DND-41 (cell line): ENCODE measurements around the gene CDSN.
"Not testable (repeated sequence)": the region's sequence is repeated elsewhere in the genome, so short reads cannot be mapped to it uniquely, and the experiment has no call there.

Experiments used
- ATAC-seq: fragments of 200-7000 bp; cut with Tn5 transposase; 3 replicates; pipeline ENCODE4 v1.9.1; 2021; ENCODE audit warnings: low read depth; ENCODE audit not compliant: insufficient read depth
- DNase-seq: peaks from one replicate; pipeline ENCODE4 v3.0.0-alpha.2; 2020
- H2AFZ ChIP-seq: 2 replicates; pipeline ENCODE4 v1.6.0; 2012; ENCODE audit warnings: low read depth, low read length
- H3K27ac ChIP-seq: 2 replicates; pipeline ENCODE4 v1.5.1; 2012; ENCODE audit warnings: low read length, inconsistent platforms
- H3K27me3 ChIP-seq: fragments of 200-600 bp; sonication (generic); 2 replicates; pipeline ENCODE4 v1.6.0; 2012; ENCODE audit warnings: low read length, mild to moderate bottlenecking, inconsistent platforms; ENCODE audit not compliant: insufficient read depth, poor library complexity
- H3K36me3 ChIP-seq: 2 replicates; pipeline ENCODE4 v1.5.1; 2012; ENCODE audit warnings: low read length, inconsistent platforms; ENCODE audit not compliant: insufficient read depth
- H3K4me1 ChIP-seq: 2 replicates; pipeline ENCODE4 v1.5.1; 2012; ENCODE audit warnings: mild to moderate bottlenecking, low read length; ENCODE audit not compliant: insufficient read depth
- H3K4me2 ChIP-seq: 2 replicates; pipeline ENCODE4 v1.6.0; 2012; ENCODE audit warnings: mild to moderate bottlenecking, moderate library complexity, low read length, inconsistent platforms; ENCODE audit not compliant: insufficient read depth
- H3K4me3 ChIP-seq, 2 experiments: fragments of 200-600 bp in 1 of 2; shearing (Covaris generic) in 1 of 2; 2 replicates each; pipeline ENCODE4 v1.5.1; 2012 to 2016; ENCODE audit warnings: inconsistent platforms in 2 of 2, low read length in 2 of 2, mild to moderate bottlenecking in 2 of 2, low read depth in 1 of 2, moderate library complexity in 1 of 2
- H3K79me2 ChIP-seq: 2 replicates; pipeline ENCODE4 v1.6.0; 2012; ENCODE audit warnings: low read length, inconsistent platforms; ENCODE audit not compliant: insufficient read depth
- H3K9ac ChIP-seq: 2 replicates; pipeline ENCODE4 v1.6.0; 2012; ENCODE audit warnings: low read depth, mild to moderate bottlenecking, inconsistent platforms, low read length, moderate library complexity
- H3K9me3 ChIP-seq: 2 replicates; pipeline ENCODE4 v1.5.1; 2012; ENCODE audit warnings: low read length, moderate library complexity, mild to moderate bottlenecking, inconsistent platforms; ENCODE audit not compliant: insufficient read depth, severe bottlenecking
- H4K20me1 ChIP-seq: 2 replicates; pipeline ENCODE4 v1.6.0; 2012; ENCODE audit warnings: low read length; ENCODE audit not compliant: insufficient read depth
- CTCF ChIP-seq: IDR thresholded peaks from 2 replicates; pipeline ENCODE4 v1.5.1; 2012; ENCODE audit warnings: borderline replicate concordance, low read length, moderate library complexity, mild to moderate bottlenecking; ENCODE audit not compliant: poor library complexity, severe bottlenecking; ENCODE audit errors: extremely low read depth
- EZH2 ChIP-seq: IDR thresholded peaks from 3 replicates; pipeline ENCODE4 v1.6.1; 2012; ENCODE audit warnings: borderline replicate concordance, low read depth, mild to moderate bottlenecking, moderate library complexity, low read length, inconsistent platforms; ENCODE audit not compliant: severe bottlenecking

Gene CDSN

DNA sequence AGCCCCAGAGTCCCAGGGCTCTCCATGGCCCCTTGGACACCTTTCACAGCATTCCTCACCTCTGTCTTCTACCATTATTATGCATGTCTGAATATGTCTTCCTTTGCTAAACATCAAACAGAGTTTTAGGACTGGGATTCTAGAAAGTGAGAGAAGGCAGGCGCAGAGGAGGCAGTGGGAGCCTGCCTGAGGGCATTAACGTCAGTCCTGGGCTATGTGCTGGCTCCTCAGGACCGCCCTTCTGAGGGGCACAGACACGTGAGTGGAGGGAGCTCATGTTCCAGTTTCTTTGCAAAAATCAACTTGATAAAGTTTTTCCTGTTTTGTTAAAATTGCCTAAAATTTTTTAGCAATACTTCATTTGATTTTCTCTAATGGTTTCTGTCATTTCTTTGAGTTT lies 45.8 kb downstream of the CDSN start:
- no peaks in the 10 kb centered on the region for H3K36me3 ChIP-seq
- H3K27ac ChIP-seq: no peak overlapping the region
- no peak overlapping the region for H3K4me2 ChIP-seq
- H3K4me1 ChIP-seq: peaks cover 2% of the 10 kb centered on the region
- no peaks in the 10 kb centered on the region for H3K79me2 ChIP-seq
- no peaks in the 10 kb centered on the region for H3K27me3 ChIP-seq
- DNase-seq: no peak
- H2AFZ ChIP-seq: 0 out of 2 replicates have a peak overlapping the region, but pooled peaks have one; percentile 20
- H3K9ac ChIP-seq: no peak overlapping the region
- no peak overlapping the region for H3K4me3 ChIP-seq
- no peaks in the 10 kb centered on the region for H3K9me3 ChIP-seq
- TF ChIP-seq CTCF: no peak
- no peak for TF ChIP-seq EZH2
- no peaks in the 10 kb centered on the region for H4K20me1 ChIP-seq
- no peak for ATAC-seq

DNA sequence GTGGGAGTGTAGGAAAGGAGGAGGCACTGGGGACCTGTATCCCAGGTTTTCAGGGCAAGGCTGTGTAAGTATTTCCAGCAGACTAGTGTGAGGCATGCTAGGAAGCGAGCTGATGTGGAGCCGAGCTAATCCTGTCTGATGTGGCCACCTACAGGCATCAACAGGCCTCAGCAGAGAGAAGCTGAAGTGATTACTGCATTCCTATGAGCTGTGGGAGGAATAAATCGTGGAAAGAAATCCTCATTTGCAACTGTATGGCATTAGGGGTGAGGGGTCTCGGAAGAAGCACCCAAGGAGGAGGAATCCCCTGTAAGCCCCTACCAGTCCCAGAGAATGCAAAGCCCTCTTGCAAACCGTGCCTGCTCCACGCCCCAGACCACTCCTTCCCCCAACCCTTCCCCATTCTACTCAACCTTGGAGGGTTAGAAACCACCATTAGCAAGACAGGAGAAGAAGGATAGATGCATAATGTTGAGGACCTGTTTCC lies 49.5 kb downstream of the CDSN start:
- peak; percentile 15 for DNase-seq
- Histone ChIP-seq H3K36me3 (no peaks in the 10 kb centered on the region), H3K79me2 (no peaks in the 10 kb centered on the region), H3K4me2 (no peak overlapping the region), H2AFZ (no peak overlapping the region), H3K4me3 (no peak overlapping the region), H3K9ac (no peak overlapping the region), H4K20me1 (no peaks in the 10 kb centered on the region), H3K9me3 (no peaks in the 10 kb centered on the region), H3K4me1 (no peaks in the 10 kb centered on the region), H3K27ac (no peak overlapping the region), H3K27me3 (no peaks in the 10 kb centered on the region)
- TF ChIP-seq EZH2: no peak
- peak; percentile 51 for TF ChIP-seq CTCF
- peak; percentile 70 for ATAC-seq

- Histone ChIP-seq H3K9me3 (no peaks in the 10 kb centered on the region), H3K4me3 (no peak overlapping the region), H3K9ac (no peak overlapping the region), H2AFZ (no peak overlapping the region), H3K27me3 (no peaks in the 10 kb centered on the region), H4K20me1 (no peaks in the 10 kb centered on the region), H3K4me2 (no peak overlapping the region), H3K36me3 (no peaks in the 10 kb centered on the region), H3K27ac (no peak overlapping the region), H3K79me2 (no peaks in the 10 kb centered on the region), H3K4me1 (no peaks in the 10 kb centered on the region)
- peak; percentile 87 for TF ChIP-seq CTCF
- TF ChIP-seq EZH2: no peak
- peak; percentile 87 for ATAC-seq
- peak; percentile 68 for DNase-seq
These were observed 51.4 kb downstream of the CDSN start for GRCh38 chr6:31068669-31069340.

- not testable (repeated sequence) for H3K4me3 ChIP-seq, DNase-seq, H3K4me2 ChIP-seq, H3K27me3 ChIP-seq, ATAC-seq, H3K4me1 ChIP-seq, H3K36me3 ChIP-seq, H3K9ac ChIP-seq, H3K9me3 ChIP-seq, H2AFZ ChIP-seq, H4K20me1 ChIP-seq, H3K79me2 ChIP-seq, H3K27ac ChIP-seq
These were observed 52.2 kb downstream of the CDSN start for GRCh38 chr6:31067891-31068668.

DNA sequence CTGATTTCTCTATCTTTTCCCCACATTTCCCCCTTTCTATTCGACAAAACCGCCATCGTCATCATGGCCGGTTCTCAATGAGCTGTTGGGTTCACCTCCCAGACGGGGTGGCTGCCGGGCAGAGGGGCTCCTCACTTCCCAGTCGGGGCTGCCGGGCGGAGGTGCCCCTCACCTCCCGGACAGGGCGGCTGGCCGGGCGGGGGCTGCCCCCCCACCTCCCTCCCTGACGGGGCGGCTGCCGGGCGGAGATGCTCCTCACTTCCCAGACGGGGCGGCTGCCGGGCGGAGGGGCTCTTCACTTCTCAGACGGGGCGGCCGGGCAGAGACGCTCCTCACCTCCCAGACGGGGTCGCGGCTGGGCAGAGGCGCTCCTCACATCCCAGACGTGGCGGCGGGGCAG lies 53.2 kb downstream of the CDSN start:
- not testable (repeated sequence) for H3K9me3 ChIP-seq, DNase-seq, H3K4me3 ChIP-seq, H3K79me2 ChIP-seq, H2AFZ ChIP-seq, H4K20me1 ChIP-seq, H3K27ac ChIP-seq, H3K27me3 ChIP-seq, H3K9ac ChIP-seq, H3K4me2 ChIP-seq, H3K4me1 ChIP-seq, ATAC-seq, H3K36me3 ChIP-seq
